GM18526 (cell line): ENCODE measurements around the gene REPS1.

Experiments used
- POLR2A ChIP-seq: IDR thresholded peaks from 3 replicates; pipeline ENCODE4 v1.6.1; 2011; ENCODE audit not compliant: insufficient read length; ENCODE audit errors: extremely low read depth

Gene REPS1

GRCh38 chr6:138865480-138866109, 122.5 kb downstream of the REPS1 start:
- TF ChIP-seq POLR2A: no peak

- no peak for TF ChIP-seq POLR2A
These were observed 123.6 kb downstream of the REPS1 start for GRCh38 chr6:138864343-138864890.

GRCh38 chr6:138863321-138863720, 124.7 kb downstream of the REPS1 start:
- TF ChIP-seq POLR2A: no peak

- TF ChIP-seq POLR2A: no peak
These were observed 125.6 kb downstream of the REPS1 start for GRCh38 chr6:138862456-138862855.

- TF ChIP-seq POLR2A: no peak
These were observed 130.3 kb downstream of the REPS1 start for GRCh38 chr6:138857775-138858174.

GRCh38 chr6:138856654-138857053, 131.4 kb downstream of the REPS1 start:
- no peak for TF ChIP-seq POLR2A
